Right lobe of liver (tissue), 4 donors: ENCODE results near the gene HAUS2.

Experiments
- CTCF ChIP-seq, 4 donors: fragments of 200-600 bp in 3 of 4; fragments of 450-650 bp in 1 of 4; IDR thresholded peaks; one replicate each; pipeline versions ENCODE4 v1.5.1 to v1.8.0; 2016 to 2022; ENCODE audit warnings: antibody characterized with exemption in 4 of 4, mild to moderate bottlenecking in 2 of 4
- POLR2A ChIP-seq: fragments of 450-650 bp; IDR thresholded peaks from one replicate; pipeline ENCODE4 v1.6.1; 2017; ENCODE audit warnings: antibody characterized with exemption, mild to moderate bottlenecking
- donor health status: DM: no; HTN: no; CAD: no.
- donor health status: DM: no; HTN: no; CAD: no.
- donor health status: DM: no; HTN: yes; CAD: no.

- TF ChIP-seq POLR2A: no peak
- TF ChIP-seq CTCF (IDR thresholded peaks at IDR 0.05): no peak
These were observed 40.4 kb upstream of the HAUS2 start for GRCh38 chr15:42508263-42508690.
